Measurements from ENCODE around the gene KDF1.

Gene KDF1

GRCh38 chr1:26910343-26911160, 49.7 kb downstream of the KDF1 start:
- H3K9me3 ChIP-seq (ENCODE audit: low read depth, low read length) = no peaks in the 10 kb centered on the region
- no peak overlapping the region for H3K27ac ChIP-seq
- TF ChIP-seq FOXP2 (optimal IDR thresholded peaks at IDR 0.05; ENCODE audit: control extremely low read depth, extremely low read length, insufficient read depth) (no peak), EZH2 (IDR thresholded peaks at IDR 0.05) (no peak), POLR2AphosphoS5 (IDR thresholded peaks at IDR 0.05; ENCODE audit: borderline replicate concordance, low read depth, low read length) (no peak)
- no peak for DNase-seq (ENCODE audit: low read depth, low spot score)
- no peaks in the 10 kb centered on the region for H3K36me3 ChIP-seq (ENCODE audit: insufficient read depth, low read length)
- H3K4me3 ChIP-seq = no peak overlapping the region
- H3K9ac ChIP-seq (ENCODE audit: insufficient read length) = no peak overlapping the region

DNA sequence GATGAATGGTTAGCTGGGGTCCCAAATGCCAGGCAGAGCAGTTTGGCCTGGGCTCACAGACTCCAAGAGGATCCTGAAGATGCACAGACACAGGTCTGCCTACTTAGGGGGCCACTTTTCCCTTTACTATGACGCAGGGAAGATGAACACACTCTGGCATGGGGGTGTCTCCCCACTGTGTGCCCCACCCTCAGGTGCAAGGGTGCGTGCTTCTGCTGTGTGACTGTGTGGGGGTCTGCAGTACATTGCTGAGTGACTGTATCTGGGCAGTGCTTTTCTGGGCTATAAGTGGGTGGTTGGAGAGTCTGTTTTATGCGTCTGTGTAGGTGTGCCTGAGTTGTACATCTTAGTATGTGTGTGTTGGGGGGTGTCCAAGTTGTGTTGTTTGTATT, 50.3 kb downstream of the KDF1 start:
- no peak overlapping the region for H3K27ac ChIP-seq
- no peak for TF ChIP-seq POLR2AphosphoS5 (IDR thresholded peaks at IDR 0.05; ENCODE audit: borderline replicate concordance, low read depth, low read length)
- no peak for TF ChIP-seq EZH2 (IDR thresholded peaks at IDR 0.05)
- TF ChIP-seq FOXP2 (optimal IDR thresholded peaks at IDR 0.05; ENCODE audit: control extremely low read depth, extremely low read length, insufficient read depth) = no peak
- no peak overlapping the region for H3K9ac ChIP-seq (ENCODE audit: insufficient read length)
- no peak for DNase-seq (ENCODE audit: low read depth, low spot score)
- no peaks in the 10 kb centered on the region for H3K9me3 ChIP-seq (ENCODE audit: low read depth, low read length)
- H3K36me3 ChIP-seq (ENCODE audit: insufficient read depth, low read length) = no peaks in the 10 kb centered on the region
- H3K4me3 ChIP-seq = no peak overlapping the region

- H3K9me3 ChIP-seq (ENCODE audit: low read depth, low read length) = no peaks in the 10 kb centered on the region
- TF ChIP-seq FOXP2 (optimal IDR thresholded peaks at IDR 0.05; ENCODE audit: control extremely low read depth, extremely low read length, insufficient read depth) = no peak
- TF ChIP-seq EZH2 (IDR thresholded peaks at IDR 0.05) = no peak
- no peak for TF ChIP-seq POLR2AphosphoS5 (IDR thresholded peaks at IDR 0.05; ENCODE audit: borderline replicate concordance, low read depth, low read length)
- no peak overlapping the region for H3K4me3 ChIP-seq
- H3K9ac ChIP-seq (ENCODE audit: insufficient read length) = no peak overlapping the region
- no peak overlapping the region for H3K27ac ChIP-seq
- DNase-seq (ENCODE audit: low read depth, low spot score) = no peak
- no peaks in the 10 kb centered on the region for H3K36me3 ChIP-seq (ENCODE audit: insufficient read depth, low read length)
These were observed 53.0 kb downstream of the KDF1 start for GRCh38 chr1:26907071-26907917.

- H3K27ac ChIP-seq = peak overlapping the region; percentile 79
- H3K36me3 ChIP-seq (ENCODE audit: insufficient read depth, low read length) = peaks cover 8% of the 10 kb centered on the region; the same call in 1 of the 2 replicates
- TF ChIP-seq POLR2AphosphoS5 (IDR thresholded peaks at IDR 0.05; ENCODE audit: borderline replicate concordance, low read depth, low read length) = no peak
- no peak for TF ChIP-seq FOXP2 (optimal IDR thresholded peaks at IDR 0.05; ENCODE audit: control extremely low read depth, extremely low read length, insufficient read depth)
- TF ChIP-seq EZH2 (IDR thresholded peaks at IDR 0.05) = no peak
- peak overlapping the region; percentile 83 for H3K4me3 ChIP-seq
- H3K9me3 ChIP-seq (ENCODE audit: low read depth, low read length) = no peaks in the 10 kb centered on the region
- DNase-seq (ENCODE audit: low read depth, low spot score) = no peak
- H3K9ac ChIP-seq (ENCODE audit: insufficient read length) = peak overlapping the region; percentile 97
These were observed 59.3 kb downstream of the KDF1 start for GRCh38 chr1:26900815-26901511.

GRCh38 chr1:26900001-26900814, 60.1 kb downstream of the KDF1 start, which contains the start of gene GPATCH3:
Gene GPATCH3 (minus strand): TSS chr1:26900467. CDS start chr1:26900442, 25 bp downstream.
- H3K4me3 ChIP-seq = peak within 1 kb of the TSS; percentile 83

More at GRCh38 chr1:26900001-26900814, 60.1 kb downstream of the KDF1 start, which contains the start of gene GPATCH3:
- peak within 1 kb of the TSS; percentile 97 for H3K9ac ChIP-seq (ENCODE audit: insufficient read length)
- H3K27ac ChIP-seq = peak within 1 kb of the TSS; percentile 79
- peak; percentile 98 for TF ChIP-seq POLR2AphosphoS5 (IDR thresholded peaks at IDR 0.05; ENCODE audit: borderline replicate concordance, low read depth, low read length)
- TF ChIP-seq FOXP2 (optimal IDR thresholded peaks at IDR 0.05; ENCODE audit: control extremely low read depth, extremely low read length, insufficient read depth) = no peak
- DNase-seq (ENCODE audit: low read depth, low spot score) = peak; percentile 92
- no peaks in the 10 kb centered on the region for H3K9me3 ChIP-seq (ENCODE audit: low read depth, low read length)
- peaks cover 11% of the 10 kb centered on the region; the same call in 1 of the 2 replicates for H3K36me3 ChIP-seq (ENCODE audit: insufficient read depth, low read length)

All from SK-N-MC (cell line).